ACC112 (cell line): ENCODE measurements around the gene PFKM.

Experiments used
- H2AFZ ChIP-seq: fragments of 200-600 bp; sonication (generic); one replicate; pipeline ENCODE4 v1.6.0; 2017; ENCODE audit warnings: antibody characterized with exemption, low read length; ENCODE audit not compliant: unreplicated experiment
- H3K27ac ChIP-seq: fragments of 200-600 bp; sonication (generic); 2 replicates; pipeline ENCODE4 v1.5.1; 2014; ENCODE audit warnings: low read depth, mild to moderate bottlenecking, antibody characterized with exemption, low read length, moderate library complexity
- H3K27me3 ChIP-seq: fragments of 200-600 bp; sonication (generic); 2 replicates; pipeline ENCODE4 v1.6.1; 2014; ENCODE audit warnings: mild to moderate bottlenecking, antibody characterized with exemption, low read length, moderate library complexity, mixed read lengths; ENCODE audit not compliant: insufficient read depth
- H3K36me3 ChIP-seq: fragments of 200-600 bp; sonication (generic); 2 replicates; pipeline ENCODE4 v1.6.1; 2016; ENCODE audit warnings: mild to moderate bottlenecking, antibody characterized with exemption, low read length, moderate library complexity, mixed read lengths; ENCODE audit not compliant: insufficient read depth
- H3K4me1 ChIP-seq: fragments of 200-600 bp; sonication (generic); one replicate; pipeline ENCODE4 v1.6.1; 2016; ENCODE audit warnings: low read length, mixed read lengths; ENCODE audit not compliant: insufficient read depth, unreplicated experiment, control insufficient read depth
- H3K4me3 ChIP-seq: fragments of 200-600 bp; sonication (generic); 2 replicates; pipeline ENCODE4 v1.5.1; 2014; ENCODE audit warnings: mild to moderate bottlenecking, low read depth, low read length
- H3K79me2 ChIP-seq: fragments of 200-600 bp; sonication (generic); one replicate; pipeline ENCODE4 v1.6.0; 2016; ENCODE audit warnings: low read length; ENCODE audit not compliant: control insufficient read depth, unreplicated experiment, insufficient read depth

The PFKM gene

GRCh38 chr12:48119078-48119833 is at the start of gene PFKM:
PFKM (plus strand) TSS chr12:48119364; CDS start chr12:48122775, 3,411 bp downstream.
- H3K27ac ChIP-seq = peak within 1 kb of the TSS; percentile 23; the same call in 1 of the 2 replicates
- H3K4me1 ChIP-seq = peaks cover 17% of the 10 kb centered on the region
- H3K79me2 ChIP-seq = peaks cover 25% of the 10 kb centered on the region
- H3K4me3 ChIP-seq = peak within 1 kb of the TSS; percentile 92
- peaks cover 7% of the 10 kb centered on the region for H3K36me3 ChIP-seq
- H3K27me3 ChIP-seq = no peaks in the 10 kb centered on the region
- H2AFZ ChIP-seq = peak within 1 kb of the TSS; percentile 90

GRCh38 chr12:48070033-48070432 is 49.1 kb upstream of the PFKM start:
- Histone ChIP-seq H3K4me1 (no peaks in the 10 kb centered on the region), H3K27me3 (no peaks in the 10 kb centered on the region), H3K27ac (no peak overlapping the region), H3K36me3 (peaks cover 26% of the 10 kb centered on the region), H2AFZ (no peak overlapping the region), H3K79me2 (no peaks in the 10 kb centered on the region), H3K4me3 (no peak overlapping the region)

DNA sequence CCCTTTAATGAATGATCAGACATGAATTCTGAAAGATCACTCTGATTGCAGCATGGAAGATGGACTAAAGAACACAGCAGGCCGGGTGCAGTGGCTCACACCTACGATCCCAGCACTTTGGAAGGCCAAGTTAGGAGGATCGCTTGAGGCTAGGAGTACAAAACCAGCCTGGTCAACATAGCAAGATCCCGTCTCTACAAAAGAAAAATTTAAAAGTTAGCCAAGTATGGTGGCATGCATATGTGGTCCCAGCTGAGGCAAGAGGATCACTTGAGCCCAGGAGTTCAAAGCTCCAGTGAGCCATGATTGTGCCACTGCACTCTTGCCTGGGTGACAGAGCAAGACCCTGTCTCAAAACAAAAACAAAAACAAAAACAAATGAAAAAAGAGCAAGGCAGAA is 48.4 kb upstream of the PFKM start:
- H3K4me3 ChIP-seq = no peak overlapping the region
- H3K27ac ChIP-seq = no peak overlapping the region
- no peaks in the 10 kb centered on the region for H3K4me1 ChIP-seq
- peaks cover 19% of the 10 kb centered on the region; the same call in 1 of the 2 replicates for H3K36me3 ChIP-seq
- no peaks in the 10 kb centered on the region for H3K79me2 ChIP-seq
- no peak overlapping the region for H2AFZ ChIP-seq
- no peaks in the 10 kb centered on the region for H3K27me3 ChIP-seq

DNA sequence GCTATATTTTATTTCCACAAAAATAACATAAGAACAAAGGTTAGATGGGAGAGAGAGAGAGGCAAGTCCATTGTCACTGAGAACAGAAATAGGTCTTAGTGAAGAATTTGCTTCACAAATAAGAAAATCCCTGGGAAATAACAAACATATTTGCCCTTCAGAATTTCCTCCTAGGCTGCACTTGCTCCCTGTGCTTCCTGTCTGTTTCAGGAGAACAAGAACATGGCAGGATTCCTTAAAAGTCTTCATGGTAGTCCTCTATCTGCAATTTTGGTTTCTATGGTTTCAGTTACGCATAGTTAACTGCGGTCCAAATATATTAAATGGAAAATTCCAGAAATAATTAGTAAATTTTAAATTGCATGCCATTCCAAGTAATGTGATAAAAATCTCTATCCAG is 47.4 kb upstream of the PFKM start:
- Histone ChIP-seq H3K27ac (no peak overlapping the region), H2AFZ (no peak overlapping the region), H3K4me1 (no peaks in the 10 kb centered on the region), H3K4me3 (no peak overlapping the region), H3K27me3 (no peaks in the 10 kb centered on the region), H3K36me3 (peaks cover 16% of the 10 kb centered on the region; the same call in 1 of the 2 replicates), H3K79me2 (no peaks in the 10 kb centered on the region)

- no peaks in the 10 kb centered on the region for H3K27me3 ChIP-seq
- H3K4me1 ChIP-seq = no peaks in the 10 kb centered on the region
- no peak overlapping the region for H3K27ac ChIP-seq
- no peak overlapping the region for H3K4me3 ChIP-seq
- no peaks in the 10 kb centered on the region for H3K79me2 ChIP-seq
- H2AFZ ChIP-seq = no peak overlapping the region
- H3K36me3 ChIP-seq = peaks cover 16% of the 10 kb centered on the region
Observed at GRCh38 chr12:48072266-48072665, 46.9 kb upstream of the PFKM start.

DNA sequence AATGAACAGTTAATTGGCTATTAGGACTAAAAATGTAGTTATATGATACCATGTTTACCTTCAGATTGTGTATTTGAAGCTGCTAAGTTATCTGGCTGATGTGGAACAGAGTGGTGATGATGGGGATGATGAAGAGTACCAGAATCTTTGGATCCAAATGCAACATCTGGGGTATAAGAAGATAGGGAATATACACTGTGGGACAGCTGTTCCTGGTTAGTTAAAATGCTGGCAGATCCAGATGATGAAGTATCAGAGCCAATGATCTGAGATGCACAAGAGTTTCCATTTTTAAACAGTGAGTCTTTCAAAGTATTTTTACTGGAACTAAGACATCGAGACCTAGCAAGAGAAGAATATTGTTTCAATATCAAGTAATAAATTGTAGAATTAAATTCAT is 44.9 kb upstream of the PFKM start:
- peaks cover 24% of the 10 kb centered on the region for H3K36me3 ChIP-seq
- no peaks in the 10 kb centered on the region for H3K27me3 ChIP-seq
- peaks cover 7% of the 10 kb centered on the region for H3K4me1 ChIP-seq
- no peak overlapping the region for H3K27ac ChIP-seq
- no peak overlapping the region for H3K4me3 ChIP-seq
- H2AFZ ChIP-seq = no peak overlapping the region
- no peaks in the 10 kb centered on the region for H3K79me2 ChIP-seq

DNA sequence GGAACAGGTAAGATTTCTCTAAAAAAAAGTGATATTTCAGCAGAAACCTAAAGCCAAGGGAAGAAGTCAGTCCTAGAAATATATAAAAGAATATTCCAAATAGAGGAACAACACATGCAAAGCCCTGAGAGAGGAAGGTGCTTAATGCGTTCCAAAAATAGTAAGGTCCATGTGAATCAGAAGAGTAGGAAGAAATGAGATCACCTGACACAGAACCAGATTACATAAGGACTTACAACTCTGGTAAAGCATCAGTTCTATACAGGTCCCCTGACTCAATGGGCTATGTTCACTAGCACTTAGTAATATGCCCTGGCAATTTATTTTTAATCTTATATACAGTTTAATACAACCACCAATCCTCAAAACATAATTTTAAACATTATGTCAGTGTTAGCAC is 43.3 kb upstream of the PFKM start:
- Histone ChIP-seq H3K79me2 (no peaks in the 10 kb centered on the region), H3K27me3 (no peaks in the 10 kb centered on the region), H3K27ac (no peak overlapping the region), H3K4me3 (no peak overlapping the region), H3K4me1 (peaks cover 9% of the 10 kb centered on the region), H2AFZ (no peak overlapping the region), H3K36me3 (peaks cover 19% of the 10 kb centered on the region)

GRCh38 chr12:48077111-48077510 is 42.1 kb upstream of the PFKM start:
- Histone ChIP-seq H3K79me2 (no peaks in the 10 kb centered on the region), H2AFZ (no peak overlapping the region), H3K27me3 (no peaks in the 10 kb centered on the region), H3K4me3 (no peak overlapping the region), H3K36me3 (peaks cover 17% of the 10 kb centered on the region), H3K27ac (no peak overlapping the region), H3K4me1 (peaks cover 9% of the 10 kb centered on the region)

GRCh38 chr12:48078901-48079300 is 40.3 kb upstream of the PFKM start:
- no peaks in the 10 kb centered on the region for H3K27me3 ChIP-seq
- H3K4me1 ChIP-seq = peaks cover 9% of the 10 kb centered on the region
- peaks cover 16% of the 10 kb centered on the region for H3K36me3 ChIP-seq
- peak overlapping the region; percentile 53 for H3K27ac ChIP-seq
- peak overlapping the region; percentile 82 for H2AFZ ChIP-seq
- H3K4me3 ChIP-seq = no peak overlapping the region
- no peaks in the 10 kb centered on the region for H3K79me2 ChIP-seq

DNA sequence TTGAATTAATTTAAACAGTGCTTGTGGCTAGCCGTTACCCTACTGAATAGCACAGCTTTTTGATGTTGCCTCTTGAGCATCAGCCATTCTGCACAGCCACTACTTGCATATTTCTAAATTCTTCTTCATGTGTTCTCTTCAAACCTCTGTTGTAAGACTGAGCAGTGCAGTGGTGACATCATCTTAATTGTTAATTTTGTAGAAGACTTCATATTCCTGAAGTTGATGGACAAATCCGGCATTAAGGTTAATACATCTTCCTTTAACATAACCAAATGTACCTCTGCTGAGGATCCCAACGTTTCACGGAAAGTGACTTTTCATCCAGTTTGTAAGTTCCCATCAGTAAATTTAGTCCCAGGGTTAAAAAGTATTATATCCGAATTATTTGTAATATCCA is 38.9 kb upstream of the PFKM start:
- Histone ChIP-seq H3K79me2 (no peaks in the 10 kb centered on the region), H3K27ac (no peak overlapping the region), H3K4me3 (no peak overlapping the region), H3K4me1 (peaks cover 9% of the 10 kb centered on the region), H2AFZ (no peak overlapping the region), H3K36me3 (peaks cover 9% of the 10 kb centered on the region), H3K27me3 (no peaks in the 10 kb centered on the region)

DNA sequence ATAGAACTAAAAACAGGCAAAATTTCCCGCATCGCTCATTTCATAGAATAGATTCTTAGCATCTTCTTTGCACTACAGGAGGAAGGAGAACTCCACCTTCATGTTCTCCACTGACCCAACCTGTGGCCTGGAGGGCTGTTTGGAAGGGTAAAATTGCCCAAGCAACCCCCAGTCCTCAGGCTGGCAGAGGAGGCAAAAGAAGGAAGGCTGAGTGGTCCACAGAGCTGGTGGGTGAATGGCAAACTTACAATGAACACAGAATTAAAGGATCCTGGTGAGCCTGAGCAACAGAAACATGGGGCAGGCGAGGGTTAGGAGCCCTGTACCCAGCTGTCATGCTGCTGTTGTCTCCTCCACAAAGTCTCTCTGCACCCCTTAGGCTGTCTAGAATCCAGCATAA is 38.3 kb upstream of the PFKM start:
- Histone ChIP-seq H3K36me3 (peaks cover 9% of the 10 kb centered on the region), H3K27me3 (no peaks in the 10 kb centered on the region), H2AFZ (no peak overlapping the region), H3K79me2 (no peaks in the 10 kb centered on the region), H3K4me1 (peaks cover 9% of the 10 kb centered on the region), H3K27ac (no peak overlapping the region), H3K4me3 (no peak overlapping the region)
